ENCODE data around the gene IQCH. TPM values are rescaled to one million over a fixed set of nuclear protein-coding genes. Genes with fewer than 3 reads are reported as not detected.

IQCH gene
- total RNA-seq, 2 donors from 2014 or later, result 0.93 to 2.2 TPM

DNA sequence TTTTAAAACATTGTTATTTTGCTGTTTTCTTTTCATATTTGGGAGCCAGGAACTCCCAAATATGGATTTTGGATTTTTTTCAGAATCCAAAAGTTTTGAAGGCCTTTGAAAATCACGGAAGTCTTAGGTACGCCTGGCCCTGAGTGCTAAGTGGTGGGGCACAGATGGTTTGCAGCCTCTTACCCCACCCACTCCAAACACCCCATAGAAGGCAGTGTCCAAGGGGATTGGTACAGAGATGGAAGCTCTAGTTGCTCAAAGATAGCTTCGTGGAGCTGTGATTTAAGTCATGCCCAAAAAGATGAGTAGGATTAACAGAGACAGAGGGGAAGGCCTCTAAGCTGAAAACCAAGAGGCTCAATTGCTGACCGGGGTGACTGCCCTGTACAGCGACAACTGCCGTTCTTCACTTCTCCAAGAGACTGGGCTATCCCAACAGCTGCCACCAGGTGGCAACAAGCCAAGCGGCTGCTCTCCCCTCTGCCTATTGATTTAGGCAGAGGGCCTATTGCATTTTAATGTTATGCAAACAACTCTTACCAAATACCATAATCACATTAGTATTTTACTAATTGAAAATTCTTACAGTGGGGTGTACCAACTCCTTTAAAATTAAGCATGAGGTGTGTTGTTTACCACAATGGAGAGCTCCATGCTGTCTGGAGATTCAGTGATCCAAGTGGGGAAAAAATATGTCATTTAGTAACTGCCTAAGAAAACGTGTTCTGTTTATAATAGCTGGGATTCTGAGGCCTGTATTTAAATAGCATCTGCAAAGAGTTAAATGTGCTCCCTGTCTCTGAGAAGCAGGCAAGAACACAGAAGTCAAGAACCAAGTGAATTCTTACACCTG, 202.3 kb downstream of the IQCH start:
- Histone ChIP-seq H3K9me3 (no peaks in the 10 kb centered on the region), H3K27ac (no peak overlapping the region), H3K9ac (ENCODE audit: low read depth in 2 of 2, low read length in 2 of 2) (no peak overlapping the region), H3K36me3 (no peaks in the 10 kb centered on the region), H3K4me3 (no peak overlapping the region), H3K4me1 (no peaks in the 10 kb centered on the region), H3K27me3 (no peaks in the 10 kb centered on the region)
- peak; percentile 86 for DNase-seq
- TF ChIP-seq CTCF (IDR thresholded peaks at IDR 0.05), result peak; percentile 92
- intact Hi-C loops (cut with DNase I), result loop anchor here (2.0 kb wide), 1 partner anchor 378 kb away; no protein-coding TSS in a partner anchor

- TF ChIP-seq CTCF (IDR thresholded peaks at IDR 0.05), result no peak
- Histone ChIP-seq H3K27me3 (no peaks in the 10 kb centered on the region), H3K9me3 (no peaks in the 10 kb centered on the region), H3K9ac (ENCODE audit: low read depth in 2 of 2, low read length in 2 of 2) (no peak overlapping the region), H3K27ac (no peak overlapping the region), H3K4me1 (no peaks in the 10 kb centered on the region), H3K4me3 (no peak overlapping the region), H3K36me3 (no peaks in the 10 kb centered on the region)
- intact Hi-C loops (cut with DNase I), result no loop called here
- no peak for DNase-seq
These were observed 203.9 kb downstream of the IQCH start for GRCh38 chr15:67458331-67459029.

GRCh38 chr15:67460521-67460920, 205.9 kb downstream of the IQCH start:
- H3K9me3 ChIP-seq, result no peaks in the 10 kb centered on the region

DNA sequence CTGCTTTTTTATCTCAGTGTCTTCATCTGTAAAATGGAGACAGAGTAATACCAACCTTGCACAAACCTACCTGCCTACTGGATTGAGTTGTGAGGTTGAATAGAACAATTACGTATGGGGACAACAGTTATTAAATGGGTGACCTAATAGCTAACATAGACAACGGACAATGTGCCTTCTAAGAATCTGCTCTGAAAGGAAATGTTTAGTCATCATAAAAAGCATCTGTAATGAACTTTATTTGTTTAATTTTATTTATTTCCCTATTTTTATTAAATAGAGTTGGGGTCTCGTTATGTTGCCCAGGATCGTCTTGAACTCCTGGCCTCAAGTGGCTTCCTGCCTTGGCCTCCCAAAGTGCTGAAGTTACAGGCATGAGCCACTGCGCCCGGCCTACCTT, 207.1 kb downstream of the IQCH start:
- no peaks in the 10 kb centered on the region for H3K9me3 ChIP-seq
- no peak for TF ChIP-seq CTCF (IDR thresholded peaks at IDR 0.05)
- no peaks in the 10 kb centered on the region for H3K4me1 ChIP-seq
- H3K4me3 ChIP-seq, result no peak overlapping the region
- H3K27ac ChIP-seq, result no peak overlapping the region
- DNase-seq, result no peak
- no peaks in the 10 kb centered on the region for H3K36me3 ChIP-seq
- intact Hi-C loops (cut with DNase I), result no loop called here
- no peak overlapping the region for H3K9ac ChIP-seq (ENCODE audit: low read depth in 2 of 2, low read length in 2 of 2)
- no peaks in the 10 kb centered on the region for H3K27me3 ChIP-seq

More at GRCh38 chr15:67460521-67460920, 205.9 kb downstream of the IQCH start:
- Histone ChIP-seq H3K4me3 (no peak overlapping the region), H3K27me3 (no peaks in the 10 kb centered on the region), H3K4me1 (no peaks in the 10 kb centered on the region), H3K9ac (ENCODE audit: low read depth in 2 of 2, low read length in 2 of 2) (no peak overlapping the region), H3K36me3 (no peaks in the 10 kb centered on the region), H3K27ac (no peak overlapping the region)
- TF ChIP-seq CTCF (IDR thresholded peaks at IDR 0.05), result no peak
- intact Hi-C loops (cut with DNase I), result no loop called here
- no peak for DNase-seq

GRCh38 chr15:67462875-67463274, 208.3 kb downstream of the IQCH start:
- Histone ChIP-seq H3K27ac (no peak overlapping the region), H3K4me1 (no peaks in the 10 kb centered on the region), H3K9ac (ENCODE audit: low read depth in 2 of 2, low read length in 2 of 2) (no peak overlapping the region), H3K36me3 (no peaks in the 10 kb centered on the region), H3K4me3 (no peak overlapping the region), H3K27me3 (no peaks in the 10 kb centered on the region), H3K9me3 (no peaks in the 10 kb centered on the region)
- DNase-seq, result no peak
- TF ChIP-seq CTCF (IDR thresholded peaks at IDR 0.05), result no peak
- intact Hi-C loops (cut with DNase I), result no loop called here

Data from colonic mucosa (tissue), 4 donors.